ENCODE data around the gene NCAM1. TPM values are rescaled to one million over a fixed set of nuclear protein-coding genes. Genes with fewer than 3 reads are reported as not detected.
A peak's percentile ranks its signal among the peaks of the same experiment; 100 is the strongest.

NCAM1 gene
- total RNA-seq, 1 donor from 2014 or later = 27.3 TPM

DNA sequence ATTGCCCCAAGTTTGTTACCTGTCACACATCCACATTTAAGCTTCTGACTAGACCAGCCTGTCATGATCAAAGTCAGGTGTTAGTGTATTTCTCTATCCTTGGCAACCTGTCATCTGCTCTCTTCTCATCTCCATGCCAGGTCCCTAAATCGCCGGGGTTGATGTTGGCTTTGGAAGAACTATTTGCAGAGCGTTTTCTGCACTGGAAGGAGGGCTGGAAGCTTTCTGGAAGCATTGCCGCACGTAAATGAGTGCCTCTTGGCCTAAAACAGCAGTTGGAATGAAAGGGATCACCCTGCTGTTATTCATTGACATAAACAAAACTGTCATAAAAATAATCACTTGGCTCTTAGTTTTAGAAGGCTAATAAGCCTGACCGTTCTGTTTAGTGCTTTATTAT lies 354.6 kb downstream of the NCAM1 start:
- DNase-seq (ENCODE audit: low spot score, unreplicated experiment) = no peak
- peaks cover 11% of the 10 kb centered on the region for H3K4me1 Mint-ChIP-seq (ENCODE audit: low read depth)
- H3K27me3 Mint-ChIP-seq = peaks cover 14% of the 10 kb centered on the region
- peak overlapping the region; percentile 47 for H3K27ac Mint-ChIP-seq
- peaks cover 9% of the 10 kb centered on the region for H3K9me3 Mint-ChIP-seq (ENCODE audit: low read depth)
- peak overlapping the region; percentile 77 for H3K4me3 Mint-ChIP-seq (ENCODE audit: low read depth)
- H3K36me3 Mint-ChIP-seq (ENCODE audit: insufficient read depth) = peaks cover 30% of the 10 kb centered on the region
- TF ChIP-seq, protein P1, sequence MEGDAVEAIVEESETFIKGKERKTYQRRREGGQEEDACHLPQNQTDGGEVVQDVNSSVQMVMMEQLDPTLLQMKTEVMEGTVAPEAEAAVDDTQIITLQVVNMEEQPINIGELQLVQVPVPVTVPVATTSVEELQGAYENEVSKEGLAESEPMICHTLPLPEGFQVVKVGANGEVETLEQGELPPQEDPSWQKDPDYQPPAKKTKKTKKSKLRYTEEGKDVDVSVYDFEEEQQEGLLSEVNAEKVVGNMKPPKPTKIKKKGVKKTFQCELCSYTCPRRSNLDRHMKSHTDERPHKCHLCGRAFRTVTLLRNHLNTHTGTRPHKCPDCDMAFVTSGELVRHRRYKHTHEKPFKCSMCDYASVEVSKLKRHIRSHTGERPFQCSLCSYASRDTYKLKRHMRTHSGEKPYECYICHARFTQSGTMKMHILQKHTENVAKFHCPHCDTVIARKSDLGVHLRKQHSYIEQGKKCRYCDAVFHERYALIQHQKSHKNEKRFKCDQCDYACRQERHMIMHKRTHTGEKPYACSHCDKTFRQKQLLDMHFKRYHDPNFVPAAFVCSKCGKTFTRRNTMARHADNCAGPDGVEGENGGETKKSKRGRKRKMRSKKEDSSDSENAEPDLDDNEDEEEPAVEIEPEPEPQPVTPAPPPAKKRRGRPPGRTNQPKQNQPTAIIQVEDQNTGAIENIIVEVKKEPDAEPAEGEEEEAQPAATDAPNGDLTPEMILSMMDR (IDR thresholded peaks at IDR 0.05; ENCODE audit: unreplicated experiment) = no peak

DNA sequence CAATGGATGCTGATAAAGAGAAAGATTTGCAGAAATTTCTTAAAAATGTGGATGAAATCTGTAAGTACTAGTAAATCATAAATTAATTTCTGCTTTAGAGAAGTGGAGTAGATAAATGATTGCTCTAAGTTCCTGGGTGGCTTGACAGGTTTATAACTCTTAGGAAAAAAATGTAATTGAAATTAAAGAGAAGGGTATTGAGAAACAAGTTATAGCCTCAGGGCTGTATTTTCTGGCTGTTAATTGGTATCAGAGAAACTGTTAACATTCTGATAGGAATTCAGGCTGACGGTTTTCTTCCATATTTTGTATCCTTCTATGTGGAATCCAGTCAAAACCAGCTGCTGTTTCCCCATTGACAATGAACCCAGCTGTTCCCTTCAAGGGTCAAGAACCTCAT lies 355.0 kb downstream of the NCAM1 start:
- Mint-ChIP-seq H3K9me3 (ENCODE audit: low read depth) (peaks cover 9% of the 10 kb centered on the region), H3K4me1 (ENCODE audit: low read depth) (peaks cover 11% of the 10 kb centered on the region), H3K36me3 (ENCODE audit: insufficient read depth) (peaks cover 30% of the 10 kb centered on the region), H3K27me3 (peaks cover 12% of the 10 kb centered on the region), H3K27ac (no peak overlapping the region), H3K4me3 (ENCODE audit: low read depth) (no peak overlapping the region)
- DNase-seq (ENCODE audit: low spot score, unreplicated experiment) = no peak
- TF ChIP-seq, protein P1 (IDR thresholded peaks at IDR 0.05; ENCODE audit: unreplicated experiment) = no peak

DNA sequence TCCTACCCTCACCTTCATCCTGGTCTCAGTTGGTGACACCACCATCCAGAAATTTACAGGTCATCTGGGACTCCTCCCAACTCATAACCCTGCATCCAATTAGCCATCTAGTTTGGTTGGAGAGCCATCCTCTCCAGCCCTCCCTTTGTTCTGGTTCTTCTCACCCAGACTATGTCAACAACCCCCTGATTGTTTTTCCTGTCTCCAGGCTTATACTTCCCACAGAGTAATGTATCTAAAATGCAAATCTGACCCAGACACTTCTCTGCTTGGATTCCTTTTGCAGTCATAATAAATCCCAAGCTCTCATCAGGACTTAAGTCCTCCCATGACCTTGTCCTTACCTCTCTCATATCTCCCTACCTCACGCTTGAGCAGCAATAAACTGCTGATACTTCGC lies 356.1 kb downstream of the NCAM1 start:
- H3K4me3 Mint-ChIP-seq (ENCODE audit: low read depth) = peak overlapping the region; percentile 1
- no peak overlapping the region for H3K27ac Mint-ChIP-seq
- no peak for DNase-seq (ENCODE audit: low spot score, unreplicated experiment)
- peaks cover 9% of the 10 kb centered on the region for H3K9me3 Mint-ChIP-seq (ENCODE audit: low read depth)
- H3K27me3 Mint-ChIP-seq = peaks cover 9% of the 10 kb centered on the region
- peaks cover 30% of the 10 kb centered on the region for H3K36me3 Mint-ChIP-seq (ENCODE audit: insufficient read depth)
- TF ChIP-seq, protein P1 (IDR thresholded peaks at IDR 0.05; ENCODE audit: unreplicated experiment) = no peak
- peaks cover 11% of the 10 kb centered on the region for H3K4me1 Mint-ChIP-seq (ENCODE audit: low read depth)

DNA sequence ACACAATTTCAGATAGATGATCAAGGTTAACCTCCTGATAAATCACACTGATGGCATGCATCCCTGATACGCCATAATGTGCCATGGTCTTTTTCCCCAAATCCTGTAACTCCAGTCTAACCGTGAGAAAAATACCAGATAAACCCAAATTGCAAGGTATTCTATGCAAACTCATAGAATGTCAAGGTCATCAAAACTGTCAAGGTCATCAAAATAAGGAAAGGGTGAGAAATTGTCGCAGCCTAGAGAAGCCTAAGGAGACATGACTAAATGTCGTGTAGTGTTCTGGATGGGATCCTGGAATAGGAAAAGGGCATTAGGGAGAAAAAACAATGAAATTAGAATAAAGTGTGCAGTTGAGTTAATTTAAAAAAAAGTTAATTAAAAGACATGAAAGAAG lies 357.9 kb downstream of the NCAM1 start:
- H3K36me3 Mint-ChIP-seq (ENCODE audit: insufficient read depth) = peaks cover 30% of the 10 kb centered on the region
- H3K4me1 Mint-ChIP-seq (ENCODE audit: low read depth) = peaks cover 9% of the 10 kb centered on the region
- H3K27me3 Mint-ChIP-seq = no peaks in the 10 kb centered on the region
- DNase-seq (ENCODE audit: low spot score, unreplicated experiment) = no peak
- no peak overlapping the region for H3K27ac Mint-ChIP-seq
- no peak overlapping the region for H3K4me3 Mint-ChIP-seq (ENCODE audit: low read depth)
- TF ChIP-seq, protein P1 (IDR thresholded peaks at IDR 0.05; ENCODE audit: unreplicated experiment) = no peak
- H3K9me3 Mint-ChIP-seq (ENCODE audit: low read depth) = peaks cover 9% of the 10 kb centered on the region

DNA sequence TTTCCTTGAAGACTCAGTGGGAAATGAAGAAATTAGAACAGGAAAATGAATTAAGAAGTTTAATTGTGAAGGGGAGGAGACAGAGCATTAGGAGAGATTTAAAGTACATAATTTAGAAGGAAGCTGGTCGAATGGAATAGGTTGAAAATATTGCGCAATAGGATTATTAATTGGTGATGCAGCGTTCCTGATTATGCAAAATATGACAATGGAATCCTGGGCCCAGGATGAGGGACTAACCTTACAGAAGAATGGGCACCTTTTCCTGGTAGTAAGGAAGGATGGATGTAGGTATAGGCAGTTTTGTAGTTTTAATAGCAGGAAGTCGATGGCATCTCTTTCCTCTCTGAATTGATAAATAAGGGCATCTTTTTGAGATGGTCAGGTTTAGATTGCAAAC lies 360.9 kb downstream of the NCAM1 start:
- Mint-ChIP-seq H3K36me3 (ENCODE audit: insufficient read depth) (peaks cover 32% of the 10 kb centered on the region), H3K27me3 (no peaks in the 10 kb centered on the region), H3K9me3 (ENCODE audit: low read depth) (peaks cover 9% of the 10 kb centered on the region), H3K4me1 (ENCODE audit: low read depth) (no peaks in the 10 kb centered on the region), H3K27ac (no peak overlapping the region), H3K4me3 (ENCODE audit: low read depth) (no peak overlapping the region)
- no peak for DNase-seq (ENCODE audit: low spot score, unreplicated experiment)
- TF ChIP-seq, protein P1 (IDR thresholded peaks at IDR 0.05; ENCODE audit: unreplicated experiment) = no peak

Data from progenitor cell of endocrine pancreas (in vitro differentiated cells).